Glutamatergic neuron (in vitro differentiated cells): Measurements from ENCODE around the gene MINDY3. TPM values are rescaled to one million over a fixed set of nuclear protein-coding genes. Genes with fewer than 3 reads are reported as not detected.

ENCODE experiments used
- DNase-seq: peaks from one replicate; pipeline ENCODE4 v3.0.0; 2022
- H3K27ac Mint-ChIP-seq: one replicate; pipeline ENCODE4 v1.8.0; 2020; ENCODE audit warnings: mild to moderate bottlenecking, mixed read lengths, inconsistent platforms; ENCODE audit not compliant: unreplicated experiment
- H3K27me3 Mint-ChIP-seq: one replicate; pipeline ENCODE4 v1.8.0; 2020; ENCODE audit warnings: mild to moderate bottlenecking, moderate library complexity, mixed read lengths, inconsistent platforms; ENCODE audit not compliant: unreplicated experiment
- H3K36me3 Mint-ChIP-seq: one replicate; pipeline ENCODE4 v1.8.0; 2020; ENCODE audit warnings: mild to moderate bottlenecking, mixed read lengths, inconsistent platforms; ENCODE audit not compliant: unreplicated experiment
- H3K4me1 Mint-ChIP-seq: one replicate; pipeline ENCODE4 v1.8.0; 2020; ENCODE audit warnings: mild to moderate bottlenecking, low read depth, mixed read lengths, inconsistent platforms; ENCODE audit not compliant: unreplicated experiment
- H3K4me3 Mint-ChIP-seq: one replicate; pipeline ENCODE4 v1.8.0; 2020; ENCODE audit warnings: mild to moderate bottlenecking, mixed read lengths, inconsistent platforms; ENCODE audit not compliant: unreplicated experiment
- H3K9me3 Mint-ChIP-seq: one replicate; pipeline ENCODE4 v1.8.0; 2020; ENCODE audit warnings: mild to moderate bottlenecking, moderate library complexity, mixed read lengths, inconsistent platforms; ENCODE audit not compliant: unreplicated experiment
- total RNA-seq: library from RNA; stranded (reverse); fragmentation: NEBNext Ultra II Directional; extraction: Animal tissue kit (Norgen Biotek cat#: 25700); gene quantifications from one replicate; pipeline ENCODE4 v1.2.1, GENCODE V29; 2021; ENCODE audit not compliant: unreplicated experiment
- TF ChIP-seq, protein P1 (sequence below): fragments of 200-600 bp; sonication (generic); IDR thresholded peaks from one replicate; pipeline ENCODE4 v1.5.0; 2021; ENCODE audit not compliant: partially characterized antibody, unreplicated experiment

The MINDY3 gene
- total RNA-seq, 1 donor from 2014 or later: 45.6 TPM

- H3K36me3 Mint-ChIP-seq: no peaks in the 10 kb centered on the region
- DNase-seq: peak; percentile 16
- TF ChIP-seq, protein P1, sequence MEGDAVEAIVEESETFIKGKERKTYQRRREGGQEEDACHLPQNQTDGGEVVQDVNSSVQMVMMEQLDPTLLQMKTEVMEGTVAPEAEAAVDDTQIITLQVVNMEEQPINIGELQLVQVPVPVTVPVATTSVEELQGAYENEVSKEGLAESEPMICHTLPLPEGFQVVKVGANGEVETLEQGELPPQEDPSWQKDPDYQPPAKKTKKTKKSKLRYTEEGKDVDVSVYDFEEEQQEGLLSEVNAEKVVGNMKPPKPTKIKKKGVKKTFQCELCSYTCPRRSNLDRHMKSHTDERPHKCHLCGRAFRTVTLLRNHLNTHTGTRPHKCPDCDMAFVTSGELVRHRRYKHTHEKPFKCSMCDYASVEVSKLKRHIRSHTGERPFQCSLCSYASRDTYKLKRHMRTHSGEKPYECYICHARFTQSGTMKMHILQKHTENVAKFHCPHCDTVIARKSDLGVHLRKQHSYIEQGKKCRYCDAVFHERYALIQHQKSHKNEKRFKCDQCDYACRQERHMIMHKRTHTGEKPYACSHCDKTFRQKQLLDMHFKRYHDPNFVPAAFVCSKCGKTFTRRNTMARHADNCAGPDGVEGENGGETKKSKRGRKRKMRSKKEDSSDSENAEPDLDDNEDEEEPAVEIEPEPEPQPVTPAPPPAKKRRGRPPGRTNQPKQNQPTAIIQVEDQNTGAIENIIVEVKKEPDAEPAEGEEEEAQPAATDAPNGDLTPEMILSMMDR: no peak
- H3K9me3 Mint-ChIP-seq: peaks cover 2% of the 10 kb centered on the region
- no peak overlapping the region for H3K4me3 Mint-ChIP-seq
- H3K27ac Mint-ChIP-seq: no peak overlapping the region
- H3K4me1 Mint-ChIP-seq: peaks cover 11% of the 10 kb centered on the region
- H3K27me3 Mint-ChIP-seq: no peaks in the 10 kb centered on the region
Observed at GRCh38 chr10:15791816-15792524, 68.3 kb downstream of the MINDY3 start.

- H3K4me1 Mint-ChIP-seq: peaks cover 11% of the 10 kb centered on the region
- no peak overlapping the region for H3K4me3 Mint-ChIP-seq
- no peak overlapping the region for H3K27ac Mint-ChIP-seq
- DNase-seq: no peak
- TF ChIP-seq, protein P1: no peak
- H3K36me3 Mint-ChIP-seq: no peaks in the 10 kb centered on the region
- peaks cover 2% of the 10 kb centered on the region for H3K9me3 Mint-ChIP-seq
- H3K27me3 Mint-ChIP-seq: no peaks in the 10 kb centered on the region
Observed at GRCh38 chr10:15789793-15790525, 70.3 kb downstream of the MINDY3 start.

DNA sequence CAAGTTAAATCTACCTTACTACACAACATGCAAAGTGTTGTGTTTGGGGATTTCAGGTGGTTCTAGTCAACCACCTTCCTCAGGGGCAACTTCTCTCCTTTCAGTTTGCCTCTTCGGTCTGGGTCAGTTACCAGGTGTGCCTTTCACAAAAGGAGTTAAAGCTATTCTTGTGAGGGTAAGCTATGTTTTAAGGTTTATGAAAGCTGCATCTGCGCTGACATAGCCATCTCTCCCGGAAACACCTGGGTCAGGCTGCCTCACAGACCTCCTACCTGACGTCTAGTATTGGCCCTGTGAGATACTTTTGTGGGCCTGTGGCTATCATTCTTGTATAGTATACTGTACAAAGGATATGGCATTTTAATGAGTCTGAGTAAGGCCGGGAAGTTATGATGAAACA, 72.9 kb downstream of the MINDY3 start:
- no peak for DNase-seq
- no peaks in the 10 kb centered on the region for H3K27me3 Mint-ChIP-seq
- H3K4me1 Mint-ChIP-seq: peaks cover 15% of the 10 kb centered on the region
- no peaks in the 10 kb centered on the region for H3K36me3 Mint-ChIP-seq
- TF ChIP-seq, protein P1: no peak
- H3K27ac Mint-ChIP-seq: no peak overlapping the region
- H3K9me3 Mint-ChIP-seq: peaks cover 2% of the 10 kb centered on the region
- H3K4me3 Mint-ChIP-seq: no peak overlapping the region

DNA sequence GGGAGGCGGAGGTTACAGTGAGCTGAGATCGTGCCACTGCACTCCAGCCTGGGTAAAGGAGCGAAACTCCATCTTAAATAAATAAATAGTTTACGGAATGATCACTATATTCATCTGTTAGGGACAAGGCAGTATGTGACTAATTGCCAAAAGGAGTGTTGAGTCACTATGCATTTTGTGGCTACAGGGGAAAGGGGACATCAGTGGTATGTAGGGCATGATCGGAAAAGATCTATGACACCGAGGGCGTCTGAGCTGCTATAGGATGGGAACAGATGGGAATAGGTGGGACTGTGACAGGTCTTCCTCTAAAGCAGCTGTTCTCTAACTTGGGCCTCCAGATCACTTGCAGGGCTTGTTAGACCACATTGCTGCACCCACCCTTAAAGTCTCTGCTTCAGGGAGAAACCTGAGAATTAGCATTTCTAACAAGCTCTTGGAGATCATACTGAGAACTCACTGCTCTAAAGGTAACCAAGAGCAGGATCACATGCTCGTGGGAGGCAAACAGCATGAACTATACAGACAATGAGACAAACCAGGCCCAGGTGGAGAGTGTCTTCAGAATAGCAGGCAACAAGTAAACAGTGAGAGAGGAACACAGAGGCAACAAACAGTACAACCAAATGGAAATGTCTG, 75.5 kb downstream of the MINDY3 start:
- H3K9me3 Mint-ChIP-seq: peaks cover 2% of the 10 kb centered on the region
- H3K36me3 Mint-ChIP-seq: no peaks in the 10 kb centered on the region
- no peaks in the 10 kb centered on the region for H3K27me3 Mint-ChIP-seq
- H3K4me1 Mint-ChIP-seq: peaks cover 4% of the 10 kb centered on the region
- H3K27ac Mint-ChIP-seq: no peak overlapping the region
- no peak for DNase-seq
- TF ChIP-seq, protein P1: no peak
- no peak overlapping the region for H3K4me3 Mint-ChIP-seq
